H1 (cell line): Measurements from ENCODE around the gene ENDOG. TPM values are rescaled to one million over a fixed set of nuclear protein-coding genes. Genes with fewer than 3 reads are reported as not detected.

Experiments used
- CHD1 ChIP-seq: IDR thresholded peaks from 2 replicates; pipeline ENCODE4 v1.6.1; 2012; ENCODE audit warnings: low read depth, low read length, improper control_type of control experiment
- polyA plus RNA-seq, 7 experiments: library from polyadenylated mRNA; depleted of rRNA in 3 of 7; stranded (reverse) in 5 of 7; unstranded in 2 of 7; fragments of >200 nt in 5 of 7; fragments of 200-250 nt in 2 of 7; gene quantifications; 1 replicate in 5 of 7; 2 replicates in 1 of 7; 4 replicates in 1 of 7; pipeline versions ENCODE4 v1.2.1 to v1.2.3, GENCODE V29; 2011 to 2013; ENCODE audit warnings: missing spikeins in 2 of 7, mixed read lengths in 2 of 7
- total RNA-seq: library from RNA; stranded (reverse); fragmentation: NEBNext Ultra II Directional; extraction: Animal tissue kit (Norgen Biotek cat#: 25700); gene quantifications from 2 replicates; pipeline ENCODE4 v1.2.1, GENCODE V29; 2021

ENDOG gene
- total and polyA plus RNA-seq, 2 of the 8 experiments (the other 6 are each of a cell fraction or from before 2014, with no cell fraction given): 17.5 to 23.4 TPM

DNA sequence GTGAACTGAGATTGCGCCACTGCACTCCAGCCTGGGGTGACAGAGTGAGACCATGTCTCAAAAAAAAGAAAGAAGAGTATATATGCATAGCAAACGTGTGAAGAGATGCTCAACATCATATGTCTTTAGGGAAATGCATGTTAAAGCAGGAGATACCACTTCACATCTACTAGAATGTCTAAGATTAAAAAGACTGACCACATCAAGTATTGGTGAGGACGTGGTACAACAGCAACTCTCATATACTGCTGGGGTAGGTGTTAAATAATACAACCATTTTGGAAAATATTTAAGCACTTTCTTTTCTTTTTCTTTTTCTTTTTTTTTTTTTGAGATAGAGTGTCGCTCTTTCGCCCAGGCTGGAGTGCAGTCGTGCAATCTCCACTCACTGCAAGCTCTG, 32.9 kb upstream of the ENDOG start (continued):
- no peak for TF ChIP-seq CHD1
